Left ventricle myocardium inferior (tissue), 1 donor: Measurements from ENCODE around the gene SMIM26. TPM values are rescaled to one million over a fixed set of nuclear protein-coding genes. Genes with fewer than 3 reads are reported as not detected.

ENCODE experiments used
- DNase-seq: peaks from one replicate; pipeline ENCODE4 v3.0.0-alpha.2; 2020
- H3K27ac ChIP-seq: fragments of 200-600 bp; replicated peaks from 2 replicates; pipeline ENCODE4 v1.8.0; 2021
- H3K27me3 ChIP-seq: fragments of 200-600 bp; 2 replicates; pipeline ENCODE4 v1.8.0; 2021; ENCODE audit warnings: low read depth
- H3K36me3 ChIP-seq: fragments of 200-600 bp; 2 replicates; pipeline ENCODE4 v1.8.0; 2021
- H3K4me1 ChIP-seq: fragments of 200-600 bp; 2 replicates; pipeline ENCODE4 v1.8.0; 2021
- H3K4me3 ChIP-seq: fragments of 200-600 bp; 2 replicates; pipeline ENCODE4 v1.8.0; 2021; ENCODE audit warnings: mild to moderate bottlenecking, moderate library complexity
- H3K9me3 ChIP-seq: fragments of 200-600 bp; replicated peaks from 2 replicates; pipeline ENCODE4 v1.8.0; 2021
- CTCF ChIP-seq: fragments of 200-600 bp; IDR thresholded peaks from 2 replicates; pipeline ENCODE4 v1.8.0; 2021; ENCODE audit warnings: antibody characterized with exemption, mild to moderate bottlenecking, borderline replicate concordance
- intact Hi-C: fragments of 100-400 bp; cut with micrococcal nuclease; formaldehyde crosslinking; loops from one replicate; pipeline ENCODE4 v1.11.0; 2022
- total RNA-seq: library from RNA; stranded (reverse); fragmentation: NEBNext Ultra II Directional; extraction: Animal tissue kit (Norgen Biotek cat#: 25700); gene quantifications from one replicate; pipeline ENCODE4 v1.2.1, GENCODE V29; 2021
- donor health status: DM: no; HTN: yes; CAD: no; lungs with severe emphysema.

Gene SMIM26
- total RNA-seq, 1 donor from 2014 or later = 109 TPM

GRCh38 chr20:18527836-18528235, 39.4 kb upstream of the SMIM26 start:
- Histone ChIP-seq H3K36me3 (peaks cover 88% of the 10 kb centered on the region), H3K27ac (no peak overlapping the region), H3K9me3 (no peaks in the 10 kb centered on the region), H3K4me1 (no peaks in the 10 kb centered on the region), H3K4me3 (no peak overlapping the region), H3K27me3 (no peaks in the 10 kb centered on the region)
- DNase-seq = no peak
- TF ChIP-seq CTCF = no peak
- intact Hi-C loops = no loop called here

GRCh38 chr20:18529041-18529440, 38.2 kb upstream of the SMIM26 start:
- TF ChIP-seq CTCF = no peak
- Histone ChIP-seq H3K36me3 (peaks cover 100% of the 10 kb centered on the region), H3K27me3 (no peaks in the 10 kb centered on the region), H3K27ac (no peak overlapping the region), H3K4me3 (no peak overlapping the region), H3K4me1 (no peaks in the 10 kb centered on the region), H3K9me3 (no peaks in the 10 kb centered on the region)
- intact Hi-C loops = no loop called here
- DNase-seq = no peak

GRCh38 chr20:18532626-18533025, 34.6 kb upstream of the SMIM26 start:
- Histone ChIP-seq H3K9me3 (no peaks in the 10 kb centered on the region), H3K4me3 (no peak overlapping the region), H3K4me1 (no peaks in the 10 kb centered on the region), H3K27ac (no peak overlapping the region), H3K27me3 (no peaks in the 10 kb centered on the region), H3K36me3 (peaks cover 93% of the 10 kb centered on the region)
- DNase-seq = no peak
- no peak for TF ChIP-seq CTCF
- intact Hi-C loops = no loop called here

- Histone ChIP-seq H3K27ac (no peak overlapping the region), H3K9me3 (no peaks in the 10 kb centered on the region), H3K27me3 (no peaks in the 10 kb centered on the region), H3K4me1 (no peaks in the 10 kb centered on the region), H3K4me3 (no peak overlapping the region), H3K36me3 (peaks cover 92% of the 10 kb centered on the region)
- intact Hi-C loops = no loop called here
- no peak for TF ChIP-seq CTCF
- no peak for DNase-seq
Observed at GRCh38 chr20:18533491-18533890, 33.7 kb upstream of the SMIM26 start.

GRCh38 chr20:18533978-18534644, 33.1 kb upstream of the SMIM26 start:
- Histone ChIP-seq H3K27me3 (no peaks in the 10 kb centered on the region), H3K4me3 (no peak overlapping the region), H3K9me3 (no peaks in the 10 kb centered on the region), H3K36me3 (peaks cover 89% of the 10 kb centered on the region), H3K27ac (no peak overlapping the region), H3K4me1 (no peaks in the 10 kb centered on the region)
- TF ChIP-seq CTCF = no peak
- intact Hi-C loops = no loop called here
- DNase-seq = no peak
